GM12878 (cell line): ENCODE results near the gene KDM5B. TPM values are rescaled to one million over a fixed set of nuclear protein-coding genes. Genes with fewer than 3 reads are reported as not detected.

Experiments
- CHD1 ChIP-seq: IDR thresholded peaks from 2 replicates; pipeline ENCODE4 v1.6.1; 2012; ENCODE audit warnings: low read depth, low read length, improper control_type of control experiment
- CREM ChIP-seq: IDR thresholded peaks from 2 replicates; pipeline ENCODE4 v1.6.1; 2014; ENCODE audit warnings: antibody characterized with exemption, low read depth
- E2F4 ChIP-seq: IDR thresholded peaks from 2 replicates; pipeline ENCODE4 v1.6.1; 2012; ENCODE audit warnings: low read depth, low read length, improper control_type of control experiment
- EZH2 ChIP-seq: IDR thresholded peaks from 2 replicates; pipeline ENCODE4 v1.6.1; 2012; ENCODE audit warnings: low read depth, mild to moderate bottlenecking, control low read depth, inconsistent platforms, low read length, borderline replicate concordance; ENCODE audit not compliant: control insufficient read depth
- FOS ChIP-seq: IDR thresholded peaks from 3 replicates; pipeline ENCODE4 v1.6.1; 2011; ENCODE audit warnings: borderline replicate concordance; ENCODE audit not compliant: insufficient read length; ENCODE audit errors: extremely low read depth
- JUND ChIP-seq: IDR thresholded peaks from 2 replicates; pipeline ENCODE4 v1.6.1; 2012; ENCODE audit warnings: low read depth, mild to moderate bottlenecking, low read length, improper control_type of control experiment, moderate library complexity
- MEF2A ChIP-seq: IDR thresholded peaks from 2 replicates; pipeline ENCODE4 v1.6.1; 2011; ENCODE audit warnings: low read depth, mild to moderate bottlenecking, low read length, moderate library complexity; ENCODE audit not compliant: insufficient read depth
- MYC ChIP-seq: IDR thresholded peaks from 2 replicates; pipeline ENCODE4 v1.6.1; 2011; ENCODE audit warnings: mild to moderate bottlenecking, low read length, moderate library complexity, inconsistent platforms; ENCODE audit not compliant: insufficient read depth, insufficient replicate concordance, insufficient read length, severe bottlenecking
- NFYA ChIP-seq: IDR thresholded peaks from 2 replicates; pipeline ENCODE4 v1.6.1; 2011; ENCODE audit warnings: low read depth, mild to moderate bottlenecking, low read length, improper control_type of control experiment, borderline replicate concordance
- NR2C2 ChIP-seq: IDR thresholded peaks from 2 replicates; pipeline ENCODE4 v1.6.1; 2011; ENCODE audit warnings: borderline replicate concordance, low read depth; ENCODE audit not compliant: control insufficient read depth, insufficient read length
- POLR2AphosphoS5 ChIP-seq: IDR thresholded peaks from 2 replicates; pipeline ENCODE4 v1.6.1; 2011; ENCODE audit warnings: mild to moderate bottlenecking, low read length, inconsistent platforms
- PRDM15 ChIP-seq: fragments of 450-650 bp; formaldehyde crosslinking; IDR thresholded peaks from 2 replicates; pipeline ENCODE4 v1.4.0; 2020; ENCODE audit warnings: mild to moderate bottlenecking, moderate library complexity
- SIX5 ChIP-seq: IDR thresholded peaks from 2 replicates; pipeline ENCODE4 v1.6.1; 2011; ENCODE audit warnings: mild to moderate bottlenecking, low read depth, low read length, moderate library complexity; ENCODE audit not compliant: severe bottlenecking
- SMAD1 ChIP-seq: fragments of 450-650 bp; IDR thresholded peaks from 2 replicates; pipeline ENCODE4 v1.6.1; 2018; ENCODE audit warnings: mild to moderate bottlenecking, low read depth; ENCODE audit not compliant: partially characterized antibody
- SP1 ChIP-seq: IDR thresholded peaks from one replicate; pipeline ENCODE4 v1.6.1; 2011; ENCODE audit warnings: low read depth, low read length
- YBX1 ChIP-seq: fragments of 450-650 bp; IDR thresholded peaks from 2 replicates; pipeline ENCODE4 v1.6.1; 2016; ENCODE audit warnings: antibody characterized with exemption
- ZNF274 ChIP-seq: IDR thresholded peaks from one replicate; pipeline ENCODE4 v1.8.0; 2011; ENCODE audit not compliant: insufficient read length, insufficient read depth
- ZNF384 ChIP-seq: IDR thresholded peaks from 2 replicates; pipeline ENCODE4 v1.6.1; 2012; ENCODE audit warnings: low read depth, mild to moderate bottlenecking, low read length, improper control_type of control experiment, borderline replicate concordance
- polyA plus RNA-seq, 11 experiments: library from polyadenylated mRNA; depleted of rRNA in 4 of 11; unstranded in 6 of 11; stranded (reverse) in 5 of 11; fragments of >200 nt; fragmentation: Nextera tagmentation in 4 of 11; fragmentation: Illumina TruSeq in 1 of 11; extraction: Ambion mirVana in 4 of 11; extraction: Trizol in 1 of 11; gene quantifications; 1 replicate in 1 of 11; 2 replicates in 10 of 11; pipeline versions ENCODE4 v1.2.1 to v1.2.3, GENCODE V29; 2011 to 2016; ENCODE audit warnings: inconsistent platforms in 2 of 11, missing spikeins in 2 of 11, low read depth in 1 of 11
- total RNA-seq, 4 experiments: library from RNA; depleted of rRNA in 3 of 4; stranded (reverse); fragments of >200 nt in 3 of 4; fragmentation: Illumina TruSeq in 1 of 4; extraction: Trizol in 1 of 4; gene quantifications; 2 replicates each; pipeline versions ENCODE4 v1.2.1 to v1.2.3, GENCODE V29; 2013 to 2021
- TF ChIP-seq, protein P1 (sequence below): fragments of 450-650 bp; conservative IDR thresholded peaks from 2 replicates; pipeline ENCODE4 v1.6.1; 2017; ENCODE audit warnings: mild to moderate bottlenecking, moderate library complexity

The KDM5B gene
- total and polyA plus RNA-seq, 10 of the 15 experiments (the other 5 are each of a cell fraction or from before 2014, with no cell fraction given), result 1.7 to 26.6 (median 8.1) TPM

DNA sequence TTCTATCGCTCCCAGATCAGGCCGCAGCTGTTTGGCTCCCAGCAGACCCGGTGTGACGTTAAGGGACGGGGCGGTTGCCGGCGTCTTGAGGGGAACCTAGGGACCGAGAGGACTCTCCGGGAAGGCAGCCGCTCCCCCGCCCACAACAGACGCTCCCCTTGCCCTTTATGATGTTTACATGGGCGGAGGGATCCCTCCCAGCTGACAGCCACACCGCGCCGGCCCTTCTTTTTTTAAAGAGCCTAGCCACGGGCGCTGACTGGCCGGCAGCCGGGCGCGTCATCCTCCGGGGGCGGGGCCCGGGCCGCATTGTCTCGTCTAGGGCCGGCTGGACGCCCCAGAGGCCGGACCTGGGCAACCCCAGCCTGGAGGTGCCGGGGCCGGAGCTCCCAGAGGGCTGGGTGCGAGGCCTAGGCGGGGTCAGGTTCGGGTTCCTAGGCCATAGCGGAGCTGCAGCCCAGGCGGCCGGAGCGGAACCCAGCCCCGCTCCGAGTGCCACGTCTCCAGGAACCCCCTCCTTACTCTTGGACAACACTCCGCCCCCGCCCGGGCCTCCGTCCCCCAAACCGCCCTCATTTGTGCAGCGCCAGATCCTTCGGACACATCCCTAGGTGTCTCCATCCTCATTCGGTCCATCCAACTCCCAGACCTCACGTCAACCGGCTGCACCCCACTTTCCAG, 2.5 kb upstream of the KDM5B start, which contains the start of gene PCAT6 (continued):
- TF ChIP-seq E2F4 (peak; percentile 65), NFYA (no peak), YBX1 (no peak), SP1 (peak; percentile 49), MEF2A (no peak), SIX5 (no peak), PRDM15 (no peak), MYC (peak; percentile 31), EZH2 (no peak), NR2C2 (no peak), ZNF274 (no peak), JUND (0 out of 2 replicates have a peak, but pooled peaks have one; percentile 56), FOS (no peak), ZNF384 (no peak), POLR2AphosphoS5 (peak; percentile 58; the same call in 1 of the 2 replicates), SMAD1 (no peak), CHD1 (no peak), CREM (peak; percentile 75)
- TF ChIP-seq, protein P1, sequence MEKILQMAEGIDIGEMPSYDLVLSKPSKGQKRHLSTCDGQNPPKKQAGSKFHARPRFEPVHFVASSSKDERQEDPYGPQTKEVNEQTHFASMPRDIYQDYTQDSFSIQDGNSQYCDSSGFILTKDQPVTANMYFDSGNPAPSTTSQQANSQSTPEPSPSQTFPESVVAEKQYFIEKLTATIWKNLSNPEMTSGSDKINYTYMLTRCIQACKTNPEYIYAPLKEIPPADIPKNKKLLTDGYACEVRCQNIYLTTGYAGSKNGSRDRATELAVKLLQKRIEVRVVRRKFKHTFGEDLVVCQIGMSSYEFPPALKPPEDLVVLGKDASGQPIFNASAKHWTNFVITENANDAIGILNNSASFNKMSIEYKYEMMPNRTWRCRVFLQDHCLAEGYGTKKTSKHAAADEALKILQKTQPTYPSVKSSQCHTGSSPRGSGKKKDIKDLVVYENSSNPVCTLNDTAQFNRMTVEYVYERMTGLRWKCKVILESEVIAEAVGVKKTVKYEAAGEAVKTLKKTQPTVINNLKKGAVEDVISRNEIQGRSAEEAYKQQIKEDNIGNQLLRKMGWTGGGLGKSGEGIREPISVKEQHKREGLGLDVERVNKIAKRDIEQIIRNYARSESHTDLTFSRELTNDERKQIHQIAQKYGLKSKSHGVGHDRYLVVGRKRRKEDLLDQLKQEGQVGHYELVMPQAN, result peak; percentile 99
